ENCODE results near the gene LIME1.
"Not testable (repeated sequence)": the region's sequence is repeated elsewhere in the genome, so short reads cannot be mapped to it uniquely, and the experiment has no call there.

The LIME1 gene

DNA sequence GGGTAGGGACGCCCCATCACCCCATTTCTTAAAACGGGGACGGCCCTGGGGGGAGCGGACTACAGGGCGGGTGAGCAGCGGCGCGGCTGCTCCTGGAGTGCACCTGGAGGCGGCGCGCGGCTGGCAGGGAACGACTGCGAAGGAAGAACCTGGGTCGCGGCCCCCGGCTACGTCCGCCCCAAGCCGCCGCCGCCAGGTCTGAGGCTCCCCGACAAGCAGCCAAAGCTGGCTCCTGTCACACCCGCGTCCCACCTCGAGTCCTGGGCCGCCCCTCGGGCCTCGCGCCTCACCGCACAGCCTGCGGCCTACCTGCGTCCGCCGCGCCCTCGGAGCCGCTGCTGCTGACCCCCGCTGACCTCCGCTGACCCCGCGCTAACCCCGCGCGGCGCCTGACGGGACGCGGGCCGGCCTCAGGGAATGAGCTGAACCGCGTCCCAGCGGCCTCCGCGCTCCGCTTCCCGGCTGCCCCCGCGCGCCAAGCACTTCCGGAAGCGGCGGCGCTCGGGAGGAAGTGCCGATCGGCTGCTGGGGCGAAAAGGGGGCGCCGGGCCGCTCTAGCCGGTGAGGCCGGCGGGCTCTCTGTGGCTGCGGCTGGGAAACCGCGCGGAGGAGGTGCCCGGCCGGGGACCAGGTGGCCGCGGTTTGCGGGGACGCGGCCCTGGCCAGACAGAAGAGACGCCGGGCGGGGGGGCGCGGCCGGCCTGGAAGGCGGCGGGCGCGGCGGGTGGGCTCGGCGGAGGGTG, 28.7 kb upstream of the LIME1 start, which contains the start of the genes ARFRP1 and ZGPAT:
Gene ARFRP1, minus strand, starts transcription at position 419 of the 743 bp plus-strand sequence. CDS start 885 bp downstream, outside the sequence.
Gene ZGPAT, plus strand, starts transcription at position 482 of the 743 bp plus-strand sequence. CDS start 542 bp downstream, outside the sequence.
- DNase-seq (ENCODE audit: low read depth in 2 of 2), result peak; percentile 40 to 43

DNA sequence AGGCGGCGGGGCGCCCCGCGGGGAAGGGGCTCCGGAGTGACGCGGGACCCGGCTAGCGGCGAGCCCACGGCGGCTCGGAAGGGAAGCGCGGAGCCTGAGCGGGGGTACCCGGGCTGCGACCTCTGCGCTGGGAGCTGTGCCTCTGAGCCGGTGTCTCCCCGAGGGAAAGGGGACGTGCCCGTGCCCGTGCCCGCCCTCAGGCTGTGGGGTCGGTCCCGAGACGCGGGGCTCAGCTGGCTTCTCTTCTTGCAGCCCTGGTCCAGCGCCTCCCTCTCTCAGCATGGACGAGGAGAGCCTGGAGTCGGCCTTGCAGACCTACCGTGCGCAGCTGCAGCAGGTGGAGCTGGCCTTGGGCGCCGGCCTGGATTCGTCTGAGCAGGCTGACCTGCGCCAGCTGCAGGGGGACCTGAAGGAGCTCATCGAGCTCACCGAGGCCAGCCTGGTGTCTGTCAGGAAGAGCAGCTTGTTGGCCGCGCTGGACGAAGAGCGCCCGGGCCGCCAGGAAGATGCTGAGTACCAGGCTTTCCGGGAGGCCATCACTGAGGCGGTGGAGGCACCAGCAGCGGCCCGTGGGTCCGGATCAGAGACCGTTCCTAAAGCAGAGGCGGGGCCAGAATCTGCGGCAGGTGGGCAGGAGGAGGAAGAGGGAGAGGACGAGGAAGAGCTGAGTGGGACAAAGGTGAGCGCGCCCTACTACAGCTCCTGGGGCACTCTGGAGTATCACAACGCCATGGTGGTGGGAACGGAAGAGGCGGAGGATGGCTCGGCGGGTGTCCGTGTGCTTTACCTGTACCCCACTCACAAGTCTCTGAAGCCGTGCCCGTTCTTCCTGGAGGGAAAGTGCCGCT, 27.9 kb upstream of the LIME1 start:
- no peak for DNase-seq (ENCODE audit: low read depth in 2 of 2)

DNA sequence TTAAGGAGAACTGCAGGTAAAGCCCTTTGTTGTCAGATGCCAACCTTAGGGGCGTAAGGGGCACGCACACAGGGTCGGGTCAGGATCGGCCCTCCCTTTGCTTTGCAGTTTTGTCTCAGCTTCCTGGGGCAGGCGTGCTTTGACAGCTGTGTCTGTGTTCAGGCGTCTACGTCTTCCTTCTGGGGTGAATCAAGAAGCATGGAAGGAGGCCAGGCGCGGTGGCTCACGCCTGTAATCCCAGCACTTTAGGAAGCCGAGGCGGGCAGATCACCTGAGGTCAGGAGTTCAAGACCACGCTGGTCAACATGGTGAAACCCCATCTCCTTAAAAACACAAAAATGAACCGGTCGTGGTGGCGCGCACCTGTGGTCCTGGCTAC, 27.3 kb upstream of the LIME1 start:
- no peak for DNase-seq (ENCODE audit: low read depth in 2 of 2)

- no peak for DNase-seq (ENCODE audit: low read depth in 2 of 2)
Measured at GRCh38 chr20:63711085-63711645, 25.3 kb upstream of the LIME1 start.

- DNase-seq (ENCODE audit: low read depth in 2 of 2), result no peak
Measured at GRCh38 chr20:63712191-63712590, 24.3 kb upstream of the LIME1 start.

DNA sequence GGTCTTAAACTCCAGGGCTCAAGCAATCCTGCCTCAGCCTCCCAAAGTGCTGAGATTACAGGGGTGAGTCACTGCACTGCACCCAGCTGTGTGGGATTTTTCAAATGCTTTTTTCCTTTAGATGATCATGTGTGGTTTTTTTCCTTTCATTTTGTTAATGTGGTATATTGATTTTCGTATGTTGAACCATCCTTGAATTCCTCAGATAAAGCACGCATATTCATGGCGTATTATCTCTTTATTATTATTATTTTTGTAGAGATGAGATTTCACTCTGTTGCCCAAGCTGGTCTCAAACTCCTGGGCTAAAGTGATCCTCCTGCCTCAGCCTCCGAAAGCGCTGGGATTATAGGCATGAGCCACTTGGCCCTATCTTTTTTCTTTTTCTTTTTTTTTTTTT, 21.6 kb upstream of the LIME1 start:
- no peak for DNase-seq (ENCODE audit: low read depth in 2 of 2)

DNA sequence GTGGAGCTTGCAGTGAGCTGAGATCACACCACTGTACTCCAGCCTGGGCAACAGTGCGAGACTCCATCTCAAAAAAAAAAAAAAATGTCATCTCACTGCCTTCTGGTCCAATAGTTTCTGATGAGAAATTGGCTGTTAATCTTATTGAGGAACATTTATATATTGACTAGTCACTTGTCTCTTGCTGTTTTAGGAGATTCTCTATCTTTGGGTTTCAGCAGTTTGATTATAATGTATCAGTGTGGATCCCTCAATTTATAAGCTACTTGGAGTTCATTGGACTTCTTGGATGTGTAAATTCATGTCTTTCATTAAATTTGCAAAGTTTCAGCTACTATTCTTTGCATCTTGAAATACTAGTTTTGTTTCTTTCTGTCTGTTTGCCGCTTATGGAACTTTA, 17.5 kb upstream of the LIME1 start:
- no peak for DNase-seq (ENCODE audit: low read depth in 2 of 2)

DNA sequence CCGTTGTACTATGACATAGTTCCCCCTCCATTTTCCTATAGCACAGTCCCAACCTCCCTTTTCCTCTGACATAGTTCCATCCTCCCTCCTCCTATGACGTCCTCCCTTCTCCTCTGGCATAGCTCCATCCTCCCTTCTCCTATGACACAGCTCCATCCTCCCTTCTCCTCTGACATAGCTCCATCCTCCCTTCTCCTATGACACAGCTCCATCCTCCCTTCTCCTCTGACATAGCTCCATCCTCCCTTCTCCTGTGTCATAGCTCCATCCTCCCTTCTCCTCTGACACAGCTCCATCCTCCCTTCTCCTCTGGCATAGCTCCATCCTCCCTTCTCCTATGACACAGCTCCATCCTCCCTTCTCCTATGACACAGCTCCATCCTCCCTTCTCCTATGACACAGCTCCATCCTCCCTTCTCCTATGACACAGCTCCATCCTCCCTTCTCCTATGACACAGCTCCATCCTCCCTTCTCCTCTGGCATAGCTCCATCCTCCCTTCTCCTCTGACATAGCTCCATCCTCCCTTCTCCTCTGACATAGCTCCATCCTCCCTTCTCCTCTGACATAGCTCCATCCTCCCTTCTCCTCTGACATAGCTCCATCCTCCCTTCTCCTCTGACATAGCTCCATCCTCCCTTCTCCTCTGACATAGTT, 13.4 kb upstream of the LIME1 start:
- DNase-seq (ENCODE audit: low read depth in 2 of 2), result not testable (repeated sequence)

- DNase-seq (ENCODE audit: low read depth in 2 of 2), result not testable (repeated sequence)
Measured at GRCh38 chr20:63730189-63730733, 6.2 kb upstream of the LIME1 start.

GRCh38 chr20:63731410-63731809, 5.1 kb upstream of the LIME1 start:
- DNase-seq (ENCODE audit: low read depth in 2 of 2), result no peak

DNA sequence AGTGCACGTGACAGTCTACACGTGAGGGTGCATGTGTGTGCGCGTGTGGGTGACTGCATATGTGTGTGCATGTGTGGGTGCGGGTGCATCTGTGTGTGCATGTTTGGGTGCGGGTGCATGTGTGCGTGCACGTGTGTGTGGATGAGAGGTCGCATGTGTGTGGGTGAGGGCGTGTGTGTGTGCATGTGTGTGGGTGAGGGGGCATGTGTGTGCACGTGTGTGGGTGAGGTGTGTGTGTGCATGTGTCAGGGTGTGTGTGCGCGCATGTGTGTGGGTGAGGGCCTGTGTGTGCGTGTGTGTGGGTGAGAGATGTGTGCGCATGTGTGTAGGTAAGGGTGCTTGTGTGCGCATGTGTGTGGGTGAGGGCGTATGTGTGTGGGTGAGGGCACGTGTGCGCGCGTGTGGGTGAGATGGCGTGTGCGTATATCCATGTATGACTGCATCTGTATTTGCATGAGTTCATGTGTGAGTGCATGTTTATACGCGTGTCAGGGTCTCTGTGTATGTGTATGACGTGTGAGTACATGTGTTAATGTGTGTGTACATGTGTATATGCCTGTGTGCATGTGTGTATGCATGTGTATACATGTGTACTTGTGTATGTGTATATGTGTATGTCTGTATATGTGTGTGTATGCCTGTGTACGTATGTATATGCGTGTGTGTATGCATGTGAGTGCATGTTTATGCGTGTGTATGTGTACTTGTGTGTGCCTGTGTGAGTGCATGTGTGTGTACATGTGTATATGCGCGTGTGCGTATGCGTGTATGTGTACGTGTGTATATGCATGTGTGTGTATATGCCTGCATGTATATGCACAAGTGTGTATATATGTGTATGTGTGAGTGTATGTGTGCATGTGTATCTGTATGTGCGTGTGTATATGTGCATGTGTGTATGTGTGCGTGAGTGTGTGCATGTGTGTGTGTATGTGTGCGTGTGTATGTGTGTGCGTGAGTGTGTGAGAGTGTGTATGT, 4.1 kb upstream of the LIME1 start:
- DNase-seq (ENCODE audit: low read depth in 2 of 2), result no peak

- no peak for DNase-seq (ENCODE audit: low read depth in 2 of 2)
Measured at GRCh38 chr20:63733117-63733516, 3.3 kb upstream of the LIME1 start.

GRCh38 chr20:63733579-63734081, 2.8 kb upstream of the LIME1 start:
- no peak for DNase-seq (ENCODE audit: low read depth in 2 of 2)

DNA sequence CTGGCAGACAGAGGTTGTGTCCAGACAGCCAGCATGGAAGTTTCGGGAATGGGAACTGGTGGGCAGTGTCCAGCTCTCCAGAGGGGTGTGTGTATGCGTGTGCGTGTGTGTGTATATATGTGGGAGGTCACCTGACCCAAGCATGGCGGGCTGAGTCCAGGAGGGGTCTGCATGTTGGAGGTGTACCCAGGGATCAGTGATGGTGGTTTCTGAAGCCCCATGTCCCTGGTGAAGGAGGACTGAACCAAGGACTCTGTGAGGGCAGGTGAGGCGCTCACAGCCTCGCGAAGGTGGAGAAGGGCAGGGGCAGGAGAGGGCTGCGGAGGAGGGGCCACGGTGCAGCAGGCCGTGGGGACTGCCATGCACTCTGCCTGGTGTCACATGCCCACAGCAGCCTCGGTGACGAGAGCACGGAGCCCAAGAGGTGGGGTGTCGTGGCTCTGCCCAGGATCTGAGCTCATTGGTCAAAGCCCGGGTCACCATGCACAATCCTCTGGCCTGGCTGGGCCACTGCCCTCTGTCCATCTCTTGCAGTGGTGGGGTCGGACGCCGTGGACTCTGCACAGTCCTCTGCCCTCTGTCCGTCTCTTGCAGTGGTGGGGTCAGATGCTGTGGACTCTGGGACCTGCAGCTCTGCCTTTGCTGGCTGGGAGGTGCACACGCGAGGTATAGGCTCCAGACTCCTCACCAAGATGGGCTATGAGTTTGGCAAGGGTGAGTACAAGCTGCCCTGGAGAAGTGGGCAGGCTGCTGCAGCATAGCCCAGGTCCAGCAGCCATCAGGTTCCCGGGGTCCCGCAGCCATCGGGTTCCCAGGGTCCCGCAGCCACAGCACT, 2.1 kb upstream of the LIME1 start:
- DNase-seq (ENCODE audit: low read depth in 2 of 2), result no peak

GRCh38 chr20:63734946-63735858, 1.3 kb upstream of the LIME1 start:
- no peak for DNase-seq (ENCODE audit: low read depth in 2 of 2)

DNA sequence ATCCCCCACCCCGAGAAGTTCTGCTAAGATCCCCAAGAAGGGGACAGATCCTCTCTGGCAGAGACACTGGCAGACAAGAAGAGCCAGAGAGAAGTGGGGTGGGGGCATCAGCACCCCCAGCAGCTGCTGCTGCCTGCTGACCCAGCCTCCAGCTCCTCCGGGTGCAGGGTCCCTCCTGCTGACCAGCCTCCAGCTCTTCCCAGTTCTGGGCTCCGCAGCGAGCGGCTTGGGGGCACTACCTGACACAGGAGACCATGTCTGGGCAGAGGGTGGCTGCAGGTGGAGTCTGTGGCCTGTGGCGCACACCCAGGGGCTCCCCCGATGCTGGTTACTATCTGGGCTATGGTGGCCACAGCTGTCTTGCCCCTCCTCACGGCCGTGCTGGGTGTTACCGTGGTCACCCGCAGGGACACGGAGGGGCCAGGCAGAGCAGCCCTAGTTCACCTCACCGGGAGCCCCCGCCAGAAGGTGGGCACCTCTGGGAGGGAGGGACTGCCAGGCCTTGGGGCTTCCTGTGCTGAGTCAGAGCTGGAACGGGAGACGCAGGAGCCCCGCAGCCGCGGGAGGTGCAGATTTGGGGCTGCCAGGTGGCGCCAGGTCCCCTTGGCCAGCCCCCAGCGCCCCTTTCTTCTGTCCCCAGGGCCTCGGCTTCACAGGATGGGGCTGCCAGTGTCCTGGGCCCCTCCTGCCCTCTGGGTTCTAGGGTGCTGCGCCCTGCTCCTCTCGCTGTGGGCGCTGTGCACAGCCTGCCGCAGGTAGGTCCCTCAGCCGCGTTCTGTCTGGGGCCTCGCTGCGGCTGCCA, 630 bp downstream of the LIME1 start:
- no peak for DNase-seq (ENCODE audit: low read depth in 2 of 2)

GRCh38 chr20:63737695-63737944, 1.2 kb downstream of the LIME1 start:
- no peak for DNase-seq (ENCODE audit: low read depth in 2 of 2)

Measured in fibroblast of skin of left quadriceps (primary cell).